Activated naive CD8-positive, alpha-beta T cell treated with anti-CD3 and anti-CD28 coated beads, Interleukin-2, amount 50 U/mL, for 16 hours (primary cell): ENCODE measurements around the gene CFAP221.

Source experiments
- DNase-seq: peaks from one replicate; pipeline ENCODE4 v3.0.0-alpha.2; 2020; ENCODE audit warnings: low read depth, low spot score

Gene CFAP221

DNA sequence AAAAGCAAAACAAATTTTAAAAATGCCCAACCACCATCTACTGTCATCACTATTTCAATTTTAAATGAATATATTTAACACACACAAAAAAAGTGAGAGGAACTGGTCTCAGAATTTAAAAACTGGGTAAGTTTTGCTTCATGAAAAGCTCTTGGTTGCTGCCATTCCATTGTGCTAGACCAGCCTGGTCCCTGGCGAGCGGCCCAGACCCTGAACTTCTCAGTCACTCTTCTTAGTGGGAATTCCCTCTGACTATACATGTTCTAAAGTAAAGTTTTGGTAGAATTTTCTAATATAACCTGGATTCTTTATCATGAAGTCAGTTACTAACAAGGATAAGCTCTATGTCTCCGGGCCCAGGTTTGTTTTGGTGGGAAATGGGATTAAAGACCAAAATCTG lies 99.9 kb downstream of the CFAP221 start:
- DNase-seq = no peak

DNA sequence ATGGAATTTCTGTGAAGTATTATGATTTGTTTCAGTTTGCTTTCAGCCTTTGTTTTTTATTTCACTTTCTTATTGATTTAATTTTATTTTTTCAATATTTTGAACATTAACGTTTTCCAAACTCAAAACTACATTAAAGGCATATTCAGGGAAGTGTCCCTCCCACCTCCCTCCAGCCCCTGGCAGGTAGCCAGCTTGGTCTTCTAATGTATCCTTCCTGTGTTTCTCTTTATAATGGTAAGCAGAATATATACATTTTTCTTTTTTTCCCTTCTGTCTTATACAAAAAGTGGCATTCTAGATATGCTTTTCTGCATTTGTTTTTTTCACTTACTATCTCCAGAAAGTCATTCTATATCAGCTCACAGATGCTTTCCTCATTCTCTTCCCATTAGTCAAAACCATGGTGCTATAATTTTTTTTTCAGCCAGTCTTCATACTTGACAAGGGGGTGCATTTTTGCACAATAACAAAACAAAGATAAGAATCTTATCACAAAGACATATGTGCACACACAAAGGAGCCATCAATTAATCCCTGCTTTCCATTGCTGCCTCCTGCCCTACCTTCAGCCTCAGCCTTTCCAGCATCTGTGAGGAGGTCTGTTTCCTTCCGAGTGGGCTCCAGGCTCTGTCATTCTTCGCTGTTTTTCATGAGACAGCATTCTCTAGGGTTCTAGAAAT lies 101.1 kb downstream of the CFAP221 start:
- no peak for DNase-seq

DNA sequence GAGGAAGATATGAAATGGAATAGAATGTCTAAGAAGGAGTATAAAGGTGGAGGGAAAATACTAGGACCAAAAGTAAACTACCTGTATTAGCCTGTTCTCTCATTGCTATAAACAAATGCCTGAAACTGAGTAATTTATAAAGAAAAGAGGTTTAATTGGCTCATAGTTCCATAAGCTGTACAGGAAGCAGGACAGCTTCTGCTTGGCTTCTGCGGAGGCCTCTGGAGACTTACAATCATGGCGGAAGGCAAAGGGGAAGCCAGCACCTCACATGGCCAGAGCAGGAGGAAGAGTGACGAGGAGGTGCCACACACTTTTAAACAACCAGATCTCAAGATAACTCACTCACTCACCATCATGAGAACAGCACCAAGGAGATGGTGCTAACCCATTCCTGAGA lies 101.9 kb downstream of the CFAP221 start:
- no peak for DNase-seq

DNA sequence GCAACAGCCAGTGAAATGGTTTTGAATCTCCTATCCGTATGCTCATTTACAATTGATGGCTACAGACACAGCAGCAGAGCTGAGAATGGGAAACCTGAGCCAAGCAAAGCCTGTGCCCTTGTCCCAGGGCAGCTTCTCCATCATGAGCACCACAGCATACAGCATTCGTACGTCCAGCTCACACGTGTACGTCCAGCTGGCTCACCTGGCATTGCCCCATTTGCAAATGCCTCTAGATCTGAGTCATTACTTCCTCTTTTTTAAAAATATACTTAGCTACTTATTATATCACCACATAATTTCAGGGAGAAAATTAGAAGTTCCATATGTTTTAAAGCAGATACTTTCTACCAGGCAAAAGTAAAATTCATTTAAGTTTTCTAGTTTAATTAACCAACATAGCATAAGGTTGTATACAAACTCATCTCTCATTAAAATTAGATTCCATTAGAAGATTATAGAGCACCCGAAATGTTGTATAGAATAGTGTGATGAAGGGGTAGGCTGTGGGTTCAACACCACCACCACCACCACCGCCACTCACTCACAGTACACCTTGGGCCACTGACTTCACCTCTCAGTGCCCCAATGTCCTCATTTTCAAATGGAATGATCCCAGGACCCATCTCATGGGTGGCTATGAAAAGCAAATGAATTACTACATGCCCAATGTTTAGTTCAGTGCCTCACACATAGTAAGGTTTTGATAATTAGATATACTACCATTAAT lies 103.4 kb downstream of the CFAP221 start:
- no peak for DNase-seq

DNA sequence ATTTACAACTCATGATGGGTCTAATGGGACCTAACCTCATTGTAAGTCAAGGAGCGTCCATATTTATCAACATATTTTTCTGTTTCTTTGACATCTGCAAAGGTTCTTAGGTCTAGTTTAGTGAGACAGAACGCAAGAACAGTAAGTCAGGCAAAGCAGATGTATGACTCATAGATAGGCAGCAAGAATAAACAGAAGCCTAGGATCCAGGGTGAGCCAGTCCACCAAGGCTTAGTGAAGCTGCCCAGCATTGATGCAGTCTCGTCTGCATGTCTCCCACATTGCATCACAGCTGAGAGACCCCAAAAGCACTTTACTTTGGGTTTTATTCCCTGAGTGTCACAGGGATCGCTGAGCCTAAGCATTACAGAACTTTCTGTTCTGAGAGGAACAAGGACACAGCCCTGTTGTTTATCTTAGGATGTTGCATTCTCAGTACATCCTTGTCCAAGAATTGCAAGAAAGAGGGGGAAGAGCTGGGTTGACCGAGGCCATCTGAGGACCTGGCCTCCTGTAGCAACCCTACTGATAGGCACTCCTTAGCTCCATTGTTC lies 105.2 kb downstream of the CFAP221 start:
- DNase-seq = no peak

DNA sequence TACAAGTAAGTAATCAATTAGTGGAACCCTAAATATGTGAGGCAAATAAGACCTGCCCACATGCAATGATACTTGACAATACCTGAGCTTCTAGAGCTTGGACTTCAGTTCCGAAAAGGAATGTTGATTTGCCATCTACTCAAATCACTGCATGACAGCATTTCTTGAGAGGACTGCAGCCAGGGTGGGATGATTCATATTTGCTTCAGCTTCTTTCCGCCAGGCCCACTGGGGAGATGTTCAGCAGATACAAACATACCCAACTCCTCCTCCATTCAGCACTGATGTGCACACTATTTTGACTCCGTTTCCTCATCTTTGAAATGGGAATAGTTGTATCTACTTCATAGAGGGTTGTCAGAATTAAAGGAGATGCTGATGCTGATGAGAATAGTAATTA lies 106.0 kb downstream of the CFAP221 start:
- no peak for DNase-seq

DNA sequence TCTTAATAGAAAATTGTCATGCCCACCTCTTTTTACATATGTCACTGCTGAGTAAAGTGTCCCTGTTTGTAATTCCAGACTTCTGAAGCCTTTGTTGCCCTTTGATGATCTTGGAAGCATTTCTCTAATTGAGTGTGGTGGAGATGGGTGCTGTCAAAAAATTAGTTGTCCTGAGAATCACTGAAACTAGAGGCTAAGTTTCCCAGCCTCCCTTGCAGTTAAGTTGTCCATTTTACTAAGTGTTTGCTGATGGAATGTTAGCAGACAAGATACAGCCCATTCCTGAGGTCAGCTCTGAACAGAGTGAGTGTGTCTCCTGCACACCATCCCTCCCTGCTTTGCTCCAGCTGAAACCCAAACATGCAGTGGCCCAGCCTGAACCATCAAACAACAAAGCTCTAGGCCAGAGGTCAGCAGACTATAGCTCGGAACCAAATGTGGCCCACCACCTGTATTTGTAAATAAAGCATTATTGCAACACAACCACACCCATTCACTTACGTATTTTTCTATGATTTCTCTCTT lies 106.7 kb downstream of the CFAP221 start:
- DNase-seq = no peak

DNA sequence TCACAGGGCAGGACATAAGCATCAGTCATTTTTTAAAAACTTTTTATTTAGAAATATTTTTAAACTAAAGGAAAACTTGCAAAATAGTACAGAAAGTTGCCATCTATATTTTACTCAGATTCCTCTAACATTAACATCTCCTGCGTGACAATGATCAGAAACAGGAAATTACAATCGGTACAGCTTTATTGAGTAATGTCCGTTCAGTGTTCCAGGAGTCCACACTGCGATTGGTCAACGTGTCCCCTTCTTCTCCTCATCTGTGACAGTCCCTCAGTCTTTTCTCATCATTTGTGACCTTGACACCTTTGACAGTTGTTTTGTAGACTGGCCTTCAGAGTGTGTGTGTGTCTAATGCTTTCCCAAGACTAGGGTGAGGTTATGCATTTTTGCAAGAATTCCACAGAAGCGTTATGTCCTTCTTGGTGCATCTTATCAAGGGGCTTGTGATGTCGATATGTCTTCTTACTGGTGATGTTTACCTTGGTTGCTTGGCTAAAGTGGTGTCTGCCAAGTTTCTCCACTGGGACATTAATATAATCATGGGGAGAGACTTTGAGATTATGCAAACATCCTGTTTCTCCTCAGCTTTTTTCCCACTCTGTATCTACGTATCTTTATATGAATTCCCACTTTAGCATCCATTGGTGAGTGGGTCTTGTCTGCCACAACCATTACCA lies 113.4 kb downstream of the CFAP221 start:
- no peak for DNase-seq

DNA sequence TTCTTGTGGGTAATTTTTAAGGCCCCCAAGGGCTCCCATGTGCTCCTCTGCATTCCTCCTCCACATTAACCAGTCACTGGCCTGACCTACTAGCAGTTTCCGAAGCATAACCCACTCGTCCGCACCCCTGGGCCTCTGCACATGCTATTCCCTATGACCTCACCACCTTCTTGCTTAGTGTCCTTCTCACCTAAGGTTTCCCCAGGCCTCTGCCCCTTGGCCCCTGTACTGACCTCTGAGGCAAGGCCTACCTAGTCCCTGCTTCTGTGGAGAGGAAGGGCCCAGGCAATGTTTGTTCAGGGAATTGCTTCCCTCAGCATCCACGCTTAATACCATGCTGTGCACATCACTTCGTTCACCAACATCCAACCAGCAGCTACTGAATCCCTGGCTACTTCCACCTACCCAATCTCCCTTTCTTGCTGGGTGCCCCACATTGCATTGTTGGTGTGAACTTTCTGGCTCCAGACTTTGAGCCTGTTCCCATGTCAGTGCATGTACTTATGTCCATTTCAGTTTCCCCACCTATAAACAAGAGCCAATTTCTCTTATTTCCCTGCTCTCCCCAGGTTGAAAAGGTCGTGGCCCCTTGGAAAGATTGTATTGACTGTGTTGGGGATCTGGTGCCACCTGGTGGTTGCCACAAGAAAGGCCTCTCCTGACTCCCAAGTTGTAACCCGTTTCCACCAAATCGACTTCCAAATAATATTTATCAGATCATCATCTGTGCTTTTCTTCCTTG lies 115.5 kb downstream of the CFAP221 start:
- DNase-seq = no peak

DNA sequence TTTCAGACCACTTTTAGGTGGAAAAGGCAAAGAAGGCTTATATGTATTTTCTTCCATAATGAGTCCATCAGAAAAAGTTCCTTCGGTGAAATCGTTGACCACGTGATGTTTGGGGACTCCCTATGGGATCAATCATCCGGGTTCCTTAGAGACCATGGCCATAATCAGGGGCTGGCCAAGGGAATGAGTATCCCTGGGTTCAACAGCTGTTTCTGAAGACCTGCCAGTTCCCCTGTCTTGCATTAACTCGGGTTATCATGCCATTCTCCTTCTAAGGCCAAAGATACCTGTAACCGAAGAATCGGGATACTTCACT lies 116.1 kb downstream of the CFAP221 start:
- no peak for DNase-seq

DNA sequence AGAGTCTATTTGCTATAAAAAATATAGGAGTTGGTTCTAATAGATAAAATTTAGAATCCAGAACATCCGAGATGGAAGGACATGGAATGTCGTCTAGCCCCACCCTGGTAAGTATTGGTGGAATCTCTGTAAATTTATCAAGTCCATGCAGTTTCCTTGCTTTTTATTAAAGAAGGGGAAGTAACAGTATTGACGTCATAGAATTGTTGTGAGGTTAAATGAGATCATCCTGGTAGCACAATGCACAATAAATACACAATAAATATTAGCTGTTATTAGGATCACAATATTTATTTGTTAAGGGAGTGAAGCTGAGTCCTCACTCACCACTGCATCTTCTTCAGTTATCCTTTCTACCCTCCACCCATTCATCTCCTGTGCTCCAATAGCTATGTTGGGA lies 118.0 kb downstream of the CFAP221 start:
- DNase-seq = no peak

DNA sequence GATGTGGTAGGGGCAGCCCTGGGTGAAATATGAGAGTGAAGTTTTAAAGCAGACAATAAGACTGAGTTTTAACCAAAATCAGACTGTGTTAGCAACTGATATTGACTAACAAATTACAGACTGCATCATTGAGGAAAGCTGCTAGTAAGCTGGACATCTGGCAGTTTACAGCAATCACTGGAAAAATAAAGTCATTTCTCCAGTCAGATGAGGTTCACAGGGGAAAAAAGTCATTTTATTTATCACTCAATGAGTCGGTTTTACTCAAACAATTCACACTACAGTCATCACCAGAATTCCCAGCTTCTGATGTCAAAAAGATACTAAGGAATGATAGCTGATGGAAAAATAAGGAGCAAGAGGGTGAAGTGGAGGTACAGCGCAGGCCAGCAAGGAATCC lies 124.3 kb downstream of the CFAP221 start:
- no peak for DNase-seq

DNA sequence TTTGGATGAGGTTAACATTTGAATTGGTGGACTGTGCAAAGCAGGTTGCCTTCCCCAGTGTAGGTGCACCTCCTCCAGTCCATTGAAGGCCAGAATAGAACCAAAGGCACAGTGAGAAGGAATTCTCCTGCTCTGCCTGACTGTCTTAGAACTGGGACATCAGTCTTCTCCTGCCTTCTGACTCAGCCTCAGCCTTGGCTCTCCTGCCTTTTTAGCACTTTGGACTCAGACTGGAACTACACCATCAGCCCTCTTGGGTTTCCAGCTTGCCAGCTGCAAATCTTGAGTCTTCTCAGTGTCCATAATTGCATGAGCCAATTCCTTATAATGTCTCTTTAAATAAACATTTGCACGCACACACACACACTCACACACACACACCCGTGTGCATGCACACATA lies 126.8 kb downstream of the CFAP221 start:
- DNase-seq = no peak

DNA sequence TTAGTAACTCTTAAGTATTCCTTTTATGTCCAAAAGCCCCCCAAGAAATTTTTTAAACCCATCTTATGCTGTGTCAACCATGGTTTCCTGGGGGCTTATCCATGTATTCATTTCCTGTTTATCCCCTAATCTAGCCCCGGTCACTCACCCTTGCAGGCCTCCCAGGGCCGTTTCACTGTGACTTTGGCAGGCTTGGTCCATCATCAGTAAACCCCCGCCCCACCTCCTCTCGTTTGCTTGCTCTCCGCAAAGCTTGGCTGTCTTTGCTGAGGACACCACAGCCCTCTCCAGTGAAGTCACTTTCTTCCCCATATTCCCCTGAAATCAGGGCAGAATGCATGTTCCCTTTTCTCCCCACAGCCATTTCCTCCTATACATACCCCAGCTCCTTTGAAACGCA lies 127.5 kb downstream of the CFAP221 start:
- DNase-seq = no peak

DNA sequence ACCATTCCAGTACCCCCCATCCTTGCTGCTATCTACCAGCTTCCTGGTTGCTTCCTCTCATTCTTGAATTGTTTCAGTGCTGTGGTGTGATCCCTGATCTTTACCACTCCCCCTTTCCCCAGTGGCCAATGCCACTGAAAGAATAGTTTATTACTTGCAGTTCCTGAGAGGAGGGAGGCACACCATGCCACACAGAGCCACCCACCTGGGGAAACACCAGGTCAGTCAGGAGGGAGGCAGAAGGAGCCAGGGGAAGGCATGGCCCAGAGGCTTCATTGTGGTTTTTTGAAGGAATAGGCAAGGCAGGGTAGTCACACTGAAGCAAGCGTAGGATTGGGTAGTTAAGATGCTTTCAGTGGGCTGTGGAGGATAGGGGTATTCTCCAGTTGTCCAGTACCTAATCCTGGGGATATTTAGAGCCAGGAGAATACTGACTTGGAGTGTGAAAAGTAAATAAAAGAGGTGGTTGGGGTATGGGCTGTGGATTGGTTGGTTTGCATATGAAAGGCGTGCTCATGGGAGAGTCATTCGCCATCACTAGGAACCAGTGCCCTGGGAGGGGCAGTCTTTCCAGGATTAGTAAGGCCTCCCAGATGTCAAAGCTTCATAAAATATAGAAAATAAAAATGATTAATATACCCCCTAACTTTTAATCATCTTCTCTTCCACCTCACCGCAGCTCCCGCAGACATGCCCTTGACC lies 128.1 kb downstream of the CFAP221 start:
- DNase-seq = no peak

DNA sequence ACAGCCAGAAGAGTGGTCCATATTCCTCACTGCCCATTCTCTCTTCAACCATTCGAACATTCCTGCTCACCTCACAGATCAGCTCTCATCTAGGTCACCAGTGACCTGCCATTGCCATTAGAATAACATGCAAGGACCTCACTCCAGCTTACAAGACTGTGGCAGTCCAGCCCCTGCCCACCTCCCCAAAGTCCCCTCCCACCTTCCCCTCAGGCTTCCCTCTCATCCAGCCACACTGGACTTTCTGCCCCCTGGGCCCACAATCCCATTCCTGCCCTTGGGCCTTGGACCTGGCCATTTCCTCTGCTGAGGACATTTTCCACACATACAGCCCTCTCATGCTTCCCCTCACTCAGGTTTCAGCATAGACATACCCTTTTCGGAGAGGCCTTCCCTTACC lies 129.5 kb downstream of the CFAP221 start:
- no peak for DNase-seq

DNA sequence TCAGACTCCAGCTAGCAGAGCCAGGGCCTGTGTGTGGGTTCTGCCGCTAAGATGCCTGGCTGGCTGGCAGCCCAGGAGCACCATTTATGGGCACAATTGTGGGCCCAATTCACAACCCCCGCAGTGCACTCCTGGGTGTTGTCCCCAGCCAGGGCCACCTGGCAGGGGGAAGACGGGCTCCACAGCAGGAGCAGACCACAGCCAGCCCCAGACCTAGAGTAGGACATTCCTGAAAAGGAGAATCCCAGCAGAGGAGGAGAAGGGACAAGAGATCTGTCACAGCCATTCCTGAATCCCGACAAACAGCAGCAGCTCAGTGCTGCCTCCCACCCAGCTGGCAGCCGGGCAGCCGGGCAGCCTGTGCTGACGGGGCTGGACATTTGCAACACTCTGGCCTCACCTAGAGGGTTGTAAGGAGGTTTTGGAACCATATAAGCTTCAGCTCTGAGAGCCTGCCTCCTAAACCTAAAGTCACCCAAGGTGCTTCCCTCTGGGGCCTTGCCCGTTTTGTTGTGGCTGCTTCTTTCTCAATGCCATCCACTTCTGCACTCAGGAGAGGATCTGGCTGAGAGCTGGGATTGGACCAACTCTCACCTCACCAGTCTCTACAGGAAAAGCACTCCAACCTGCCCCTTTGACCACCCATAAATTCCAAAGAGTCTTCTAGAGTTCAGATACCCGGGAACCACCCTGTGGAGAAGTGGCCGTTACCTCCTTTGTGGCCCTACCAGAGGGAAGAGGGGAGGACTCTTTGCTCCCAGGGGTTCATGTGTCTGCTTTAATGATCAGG lies 130.7 kb downstream of the CFAP221 start:
- DNase-seq = no peak

DNA sequence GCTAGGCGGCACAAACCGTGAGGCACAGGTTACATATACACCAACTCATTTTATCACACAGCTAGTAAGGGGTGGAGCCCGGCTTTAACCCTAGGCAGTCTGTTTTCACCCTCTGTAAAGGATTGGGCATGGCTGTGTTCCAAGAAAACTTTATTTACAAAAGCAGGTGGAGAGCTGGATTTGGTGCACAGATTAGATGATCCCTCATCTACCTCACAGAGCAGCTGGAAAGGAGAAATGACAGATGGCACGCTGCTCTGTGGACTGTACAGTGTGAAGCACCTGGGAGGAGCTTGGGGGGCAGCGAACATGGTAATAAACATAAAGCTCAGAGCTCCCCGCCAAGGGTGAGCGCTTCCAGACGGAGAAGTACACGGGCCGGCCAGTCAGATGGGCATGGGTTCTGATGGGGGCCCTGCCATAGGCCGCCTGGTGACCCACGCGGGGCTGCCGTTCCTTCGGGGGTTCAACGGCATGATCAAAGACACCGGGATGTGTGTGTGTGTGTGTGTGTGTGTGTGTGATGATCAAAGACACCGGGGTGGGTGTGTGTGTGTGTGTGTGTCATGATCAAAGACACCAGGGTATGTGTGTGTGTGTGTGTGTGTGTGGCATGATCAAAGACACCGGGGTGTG lies 133.9 kb downstream of the CFAP221 start:
- no peak for DNase-seq

DNA sequence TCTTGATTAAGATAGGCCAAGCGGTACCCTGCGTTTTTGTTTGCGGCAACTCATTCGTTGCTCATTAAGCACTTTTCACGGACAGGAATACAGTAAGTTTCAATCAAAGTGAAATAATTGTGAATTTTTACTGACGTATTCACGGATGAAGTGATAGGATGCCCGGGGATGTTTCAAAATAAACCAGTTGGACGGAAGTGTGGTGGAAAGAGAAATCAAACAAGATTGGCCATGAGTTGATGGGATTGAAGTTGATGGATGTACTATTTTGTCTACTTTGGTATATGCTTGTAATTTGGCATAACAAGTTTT lies 135.2 kb downstream of the CFAP221 start:
- no peak for DNase-seq

DNA sequence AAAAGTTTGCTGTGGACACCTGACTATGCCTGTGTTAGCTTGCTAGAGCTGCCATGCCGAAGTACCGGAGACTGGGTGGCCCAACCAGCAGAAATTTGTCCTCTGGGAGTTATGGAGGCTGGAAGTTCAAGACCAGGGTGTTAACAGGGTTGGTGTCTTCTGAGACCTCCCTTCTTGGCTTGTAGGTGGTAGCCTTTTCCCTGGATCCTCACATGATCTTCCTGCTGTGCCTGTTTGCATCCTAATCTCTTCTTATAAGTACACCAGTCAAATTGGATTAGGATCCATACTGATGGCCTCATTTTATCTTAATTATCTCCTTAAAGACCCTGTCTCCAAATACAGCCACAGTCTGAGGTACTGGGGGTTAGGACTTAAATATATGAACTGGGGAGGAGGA lies 135.6 kb downstream of the CFAP221 start:
- DNase-seq = no peak
